GM12892 (cell line): ENCODE results near the gene ZNF407.
"Not testable (repeated sequence)": the region's sequence is repeated elsewhere in the genome, so short reads cannot be mapped to it uniquely, and the experiment has no call there.

Source experiments
- DNase-seq: peaks from one replicate; pipeline ENCODE4 v3.0.0; 2011; ENCODE audit not compliant: insufficient read length
- FAIRE-seq: peaks from 2 replicates; lab custom pipeline; 2011; peaks lifted over from hg19 to GRCh38; lab: Jason Lieb, UNC
- POLR2A ChIP-seq: IDR thresholded peaks from 2 replicates; pipeline ENCODE4 v1.6.1; 2011; ENCODE audit warnings: low read depth, low read length, control low read depth
- POLR2AphosphoS5 ChIP-seq: IDR thresholded peaks from 2 replicates; pipeline ENCODE4 v1.6.1; 2011; ENCODE audit warnings: low read depth, low read length, control low read depth
- TAF1 ChIP-seq: IDR thresholded peaks from 2 replicates; pipeline ENCODE4 v1.6.1; 2011; ENCODE audit warnings: low read depth, mild to moderate bottlenecking, control low read depth, low read length, borderline replicate concordance

The ZNF407 gene

GRCh38 chr18:74963820-74964446 lies 366.3 kb downstream of the ZNF407 start:
- TF ChIP-seq POLR2A (no peak), POLR2AphosphoS5 (no peak)
- DNase-seq (no peak), FAIRE-seq (no peak)

DNA sequence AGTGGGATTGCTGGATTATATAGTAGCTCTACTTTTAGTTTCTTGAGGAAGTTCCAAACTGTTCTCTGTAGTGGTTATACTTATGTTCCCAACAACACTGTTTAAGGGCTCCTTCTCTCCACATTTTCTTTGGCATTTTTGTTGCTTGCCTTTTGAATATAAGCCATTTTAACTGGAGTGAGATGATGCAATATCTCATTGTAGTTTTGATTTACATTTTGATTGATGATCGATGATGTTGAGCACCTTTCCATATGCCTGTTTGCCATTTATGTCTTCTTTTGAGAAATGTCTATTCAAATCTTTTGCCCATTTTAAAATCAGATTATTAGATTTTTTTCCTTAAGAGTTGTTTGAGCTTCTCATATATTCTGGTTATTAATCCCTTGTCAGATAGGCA lies 368.0 kb downstream of the ZNF407 start:
- TF ChIP-seq POLR2A (no peak), TAF1 (no peak), POLR2AphosphoS5 (no peak)
- FAIRE-seq = no peak

GRCh38 chr18:74967438-74967837 lies 369.8 kb downstream of the ZNF407 start:
- DNase-seq (no peak), FAIRE-seq (no peak)
- TF ChIP-seq TAF1 (no peak), POLR2AphosphoS5 (no peak)

More for the DNA sequence above, 368.0 kb downstream of the ZNF407 start:
- DNase-seq = no peak

GRCh38 chr18:74967979-74968378 lies 370.3 kb downstream of the ZNF407 start:
- TF ChIP-seq POLR2A (no peak), POLR2AphosphoS5 (no peak), TAF1 (no peak)
- DNase-seq = no peak
- FAIRE-seq = no peak

- DNase-seq = not testable (repeated sequence)
Observed at GRCh38 chr18:74971358-74971757, 373.7 kb downstream of the ZNF407 start.

DNA sequence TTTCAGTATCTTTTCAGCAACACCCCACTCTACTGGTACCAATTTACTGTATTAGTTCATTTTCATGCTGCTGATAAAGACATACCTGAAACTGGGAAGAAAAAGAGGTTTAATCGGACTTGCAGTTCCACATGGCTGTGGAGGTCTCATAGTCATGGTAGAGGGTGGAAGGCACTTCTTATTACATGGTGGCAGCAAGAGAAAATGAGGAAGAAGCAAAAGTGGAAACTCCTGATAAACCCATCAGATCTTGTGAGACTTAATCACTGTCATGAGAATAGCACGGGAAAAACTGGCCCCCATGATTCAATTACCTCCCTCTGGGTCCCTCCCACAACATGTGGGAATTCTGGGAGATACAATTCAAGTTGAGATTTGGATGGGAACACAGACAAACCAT lies 374.1 kb downstream of the ZNF407 start:
- FAIRE-seq, DNase-seq: not testable (repeated sequence)

More at GRCh38 chr18:74971358-74971757, 373.7 kb downstream of the ZNF407 start:
- FAIRE-seq = not testable (repeated sequence)

GRCh38 chr18:74972354-74972753 lies 374.7 kb downstream of the ZNF407 start:
- FAIRE-seq (no peak), DNase-seq (no peak)
- no peak for TF ChIP-seq POLR2AphosphoS5
- no peak for TF ChIP-seq TAF1
- no peak for TF ChIP-seq POLR2A

GRCh38 chr18:74975001-74975400 lies 377.3 kb downstream of the ZNF407 start:
- no peak for TF ChIP-seq TAF1
- no peak for TF ChIP-seq POLR2A
- no peak for TF ChIP-seq POLR2AphosphoS5
- DNase-seq (no peak), FAIRE-seq (no peak)

GRCh38 chr18:74976331-74976909 lies 378.8 kb downstream of the ZNF407 start:
- no peak for TF ChIP-seq POLR2AphosphoS5
- TF ChIP-seq POLR2A = no peak
- TF ChIP-seq TAF1 = no peak
- FAIRE-seq = no peak
- DNase-seq = no peak

- DNase-seq = no peak
- no peak for FAIRE-seq
- TF ChIP-seq POLR2AphosphoS5 (no peak), POLR2A (no peak), TAF1 (no peak)
Observed at GRCh38 chr18:74977041-74977440, 379.4 kb downstream of the ZNF407 start.

DNA sequence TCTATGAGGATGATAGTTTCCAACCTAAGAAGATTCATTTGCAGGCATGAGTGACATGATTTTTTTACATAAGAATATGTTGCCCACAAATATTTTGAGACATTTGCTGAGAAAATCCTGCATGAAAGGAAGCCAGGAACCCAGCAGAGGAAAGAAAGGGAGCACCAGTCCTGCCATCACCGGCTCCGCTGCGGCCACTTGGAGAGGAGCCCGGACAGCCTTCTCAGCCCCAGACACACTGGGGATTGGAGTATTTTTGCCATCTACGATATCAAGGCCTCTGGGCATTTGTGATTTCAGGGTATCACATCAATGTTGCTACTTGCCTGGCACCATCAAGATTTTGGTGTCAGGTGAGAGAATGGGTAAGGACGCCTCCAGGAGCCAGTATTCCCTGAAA lies 383.0 kb downstream of the ZNF407 start:
- DNase-seq (no peak), FAIRE-seq (no peak)
- no peak for TF ChIP-seq TAF1
- TF ChIP-seq POLR2A = no peak
- TF ChIP-seq POLR2AphosphoS5 = no peak

DNA sequence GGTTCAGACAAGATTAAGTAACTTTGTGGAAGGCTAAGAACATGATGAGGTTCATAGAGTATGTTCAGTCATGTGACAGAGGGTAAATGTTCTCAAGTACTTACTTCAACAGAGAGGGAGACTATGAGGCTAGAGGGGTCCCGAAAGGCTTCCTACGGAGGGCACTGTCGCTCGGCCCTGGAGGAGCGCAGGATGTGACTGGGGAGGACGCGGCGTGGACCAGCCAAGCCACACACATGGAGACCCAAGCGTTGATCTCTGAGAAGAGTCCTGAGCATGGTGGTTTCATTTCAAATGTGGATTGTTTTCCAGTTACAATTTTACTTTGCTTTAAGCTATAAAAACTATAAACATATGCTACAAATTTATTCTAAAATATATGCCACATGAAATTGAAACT lies 383.8 kb downstream of the ZNF407 start:
- DNase-seq = no peak
- no peak for TF ChIP-seq TAF1
- no peak for FAIRE-seq

GRCh38 chr18:74982946-74983635 lies 385.4 kb downstream of the ZNF407 start:
- no peak for TF ChIP-seq POLR2A
- no peak for TF ChIP-seq TAF1
- TF ChIP-seq POLR2AphosphoS5 = no peak

More at GRCh38 chr18:74982946-74983635, 385.4 kb downstream of the ZNF407 start:
- DNase-seq = no peak
- no peak for FAIRE-seq
